Non-pigmented ciliary epithelial cell (primary cell): ENCODE results near the gene RAB3B.

Experiments used
- DNase-seq: peaks from one replicate; pipeline ENCODE4 v3.0.0-alpha.2; 2010; ENCODE audit warnings: low read depth

Gene RAB3B

DNA sequence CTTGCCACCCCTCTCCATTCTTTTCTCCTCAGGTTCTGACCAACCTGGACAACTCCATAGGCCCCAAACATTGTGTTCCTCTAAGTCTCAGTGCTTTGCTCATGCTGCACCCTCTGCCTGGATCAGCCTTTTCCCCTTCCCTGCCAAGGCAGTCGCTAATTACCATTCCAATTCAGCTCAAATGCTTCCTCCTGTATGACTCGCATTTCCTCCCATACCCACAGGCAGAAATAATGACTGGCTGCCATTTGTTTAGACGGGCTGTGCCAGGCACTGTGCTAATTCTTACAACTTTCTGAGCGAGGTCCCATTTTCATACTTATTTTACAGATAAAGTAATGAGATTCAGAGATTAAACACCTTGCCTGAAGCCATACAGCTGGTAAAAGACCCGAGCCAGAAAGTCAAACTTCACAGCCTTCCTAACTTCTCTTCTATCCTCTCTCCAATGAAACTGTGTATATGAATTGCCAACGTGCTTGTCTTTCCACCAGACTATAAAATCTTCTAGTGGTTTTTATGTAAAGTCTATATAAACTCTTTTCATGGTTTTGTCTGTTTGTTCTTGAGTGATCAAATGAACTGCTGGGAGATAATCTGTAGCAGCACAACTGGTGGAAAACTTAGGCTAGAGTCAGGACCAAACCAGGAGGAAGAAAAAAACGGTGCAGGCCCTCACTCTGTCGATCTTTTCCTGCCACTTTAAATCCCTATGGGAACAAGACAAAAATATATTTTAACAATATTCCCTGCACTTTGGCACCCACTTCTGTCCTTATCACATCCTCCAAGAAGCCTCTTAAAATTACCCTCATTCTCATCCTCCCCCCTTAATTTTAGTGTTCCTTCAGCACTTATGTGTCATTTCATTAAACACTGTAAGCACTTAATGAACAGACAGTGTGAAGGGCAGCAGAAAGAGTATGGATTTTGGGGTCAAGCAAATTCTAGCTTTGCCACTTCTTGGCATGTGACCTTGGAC, 33.7 kb downstream of the RAB3B start:
- DNase-seq: no peak

DNA sequence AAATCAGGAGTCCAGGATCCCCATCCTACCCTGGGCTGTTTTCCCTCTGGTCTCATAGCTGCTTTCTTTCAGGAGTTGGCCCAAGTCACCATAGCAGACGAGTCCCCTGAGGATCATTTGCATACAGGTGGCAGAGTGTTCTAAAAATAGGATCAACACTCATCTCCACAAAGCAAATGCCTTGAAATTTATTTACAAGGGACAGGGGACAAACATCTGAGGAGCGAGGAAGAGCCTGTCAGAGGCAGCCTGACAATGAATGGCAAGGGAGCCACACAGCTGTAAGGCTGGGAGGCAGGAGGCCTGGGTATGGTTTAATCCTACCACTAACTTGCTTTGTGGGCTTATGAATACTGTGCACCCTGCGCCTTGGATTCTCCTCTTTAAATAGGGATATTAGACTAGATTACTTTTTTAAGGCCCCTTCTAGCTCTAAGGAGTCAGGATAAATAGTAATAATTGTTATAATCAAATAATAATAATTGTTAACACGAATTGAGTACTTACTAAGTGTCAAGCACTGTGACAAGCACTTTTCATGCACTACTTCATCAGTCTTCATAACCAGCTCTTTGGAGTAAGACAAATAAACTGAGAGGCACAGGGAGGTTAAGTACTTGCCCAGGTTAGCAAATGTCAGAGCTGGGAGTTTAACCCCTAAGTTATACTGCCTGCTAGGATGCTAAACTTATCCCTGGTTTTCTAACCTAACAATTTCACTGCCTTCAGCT, 34.5 kb downstream of the RAB3B start:
- no peak for DNase-seq

DNA sequence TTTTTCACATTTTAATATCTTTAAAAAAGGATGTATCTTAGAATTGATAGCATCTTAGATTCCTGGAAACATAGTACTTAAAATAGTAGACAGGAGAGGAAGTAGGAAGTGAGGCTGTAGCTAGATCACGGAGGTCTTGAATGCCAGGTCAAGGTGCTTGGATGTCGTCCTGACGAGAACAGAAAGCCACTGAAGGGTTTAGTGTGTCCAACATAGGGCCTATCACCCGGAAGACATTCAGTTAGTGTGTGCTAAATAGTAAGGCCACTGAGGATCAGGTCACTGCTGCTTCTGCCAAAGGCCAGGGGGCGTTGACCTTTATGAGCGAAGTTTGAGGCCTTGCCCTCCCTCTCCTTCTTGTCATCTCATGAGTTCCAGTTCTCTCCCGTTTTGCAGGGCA, 35.7 kb downstream of the RAB3B start:
- no peak for DNase-seq

DNA sequence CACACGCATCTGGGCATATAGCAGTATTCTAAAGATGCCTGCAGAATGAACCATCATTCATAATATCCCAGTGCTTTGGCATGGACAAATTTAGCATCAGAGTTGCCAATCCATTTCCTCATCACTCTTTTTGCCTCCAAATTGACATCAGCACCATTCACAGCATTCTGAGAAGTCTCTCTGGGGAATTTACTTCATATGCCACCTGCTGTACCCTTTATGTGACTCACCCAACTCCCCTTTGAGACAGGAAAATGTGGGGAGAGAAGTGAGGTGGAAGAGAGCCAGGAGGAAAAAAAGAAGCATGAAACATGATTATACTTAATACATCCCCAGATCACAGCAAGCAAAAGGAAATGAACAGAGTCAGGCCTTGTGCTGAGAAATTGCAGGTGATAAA, 37.4 kb downstream of the RAB3B start:
- no peak for DNase-seq

DNA sequence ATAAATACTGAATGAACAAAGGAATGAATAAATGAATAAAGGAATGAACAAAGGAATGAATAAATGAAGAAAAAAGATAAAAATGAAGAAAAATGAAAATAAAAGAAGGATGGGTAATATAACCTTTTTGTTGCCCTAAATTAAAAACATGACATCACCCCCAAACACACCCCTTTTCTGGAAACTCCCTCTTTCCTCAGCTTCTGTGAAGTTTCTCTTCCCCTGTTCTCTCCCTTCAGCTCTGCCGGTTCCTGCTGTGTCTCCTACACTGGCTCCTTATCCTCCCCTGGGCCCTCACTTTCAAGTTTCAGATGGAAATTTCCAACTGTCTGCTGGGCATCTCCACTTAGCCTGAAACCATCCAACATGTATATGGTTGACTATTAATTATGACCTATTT, 37.9 kb downstream of the RAB3B start:
- no peak for DNase-seq

- DNase-seq: no peak
Measured at GRCh38 chr1:51950701-51951100, 39.8 kb downstream of the RAB3B start.

DNA sequence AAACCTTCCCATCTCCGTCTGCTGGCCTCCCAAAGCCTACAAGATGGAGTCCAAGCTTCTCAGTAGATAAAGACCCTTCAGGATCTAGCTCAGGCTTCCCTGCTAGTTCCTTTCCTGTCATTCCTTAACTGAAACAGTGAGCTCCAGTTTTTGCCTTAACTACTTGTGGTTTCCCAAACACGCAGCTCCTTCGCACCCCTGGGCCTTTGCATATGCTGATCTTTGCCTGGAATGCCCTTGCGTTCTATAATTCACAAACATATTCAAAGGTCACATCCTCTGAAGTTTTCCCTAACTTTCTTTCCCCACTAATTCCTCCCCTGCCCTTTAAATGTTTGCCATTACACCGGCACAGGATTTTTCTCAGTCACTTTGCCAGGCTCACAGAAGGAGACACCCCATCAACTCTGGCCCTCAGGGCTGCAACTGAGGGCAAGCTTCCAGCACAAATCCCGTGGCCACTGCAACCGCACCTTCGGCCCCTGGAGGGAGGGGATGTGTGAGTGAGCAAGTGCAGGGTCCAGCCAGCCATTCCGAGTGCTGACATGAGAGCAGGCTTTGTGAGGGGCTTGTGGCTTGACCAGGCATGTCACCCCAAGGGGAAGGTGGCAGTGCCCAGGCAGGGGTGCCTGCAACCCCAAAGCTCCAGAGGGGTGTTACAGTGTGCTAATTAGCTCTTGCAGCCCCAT, 41.3 kb downstream of the RAB3B start:
- DNase-seq: no peak

GRCh38 chr1:51948491-51948915, 42.0 kb downstream of the RAB3B start:
- DNase-seq: no peak

- no peak for DNase-seq
Measured at GRCh38 chr1:51946300-51946699, 44.2 kb downstream of the RAB3B start.

DNA sequence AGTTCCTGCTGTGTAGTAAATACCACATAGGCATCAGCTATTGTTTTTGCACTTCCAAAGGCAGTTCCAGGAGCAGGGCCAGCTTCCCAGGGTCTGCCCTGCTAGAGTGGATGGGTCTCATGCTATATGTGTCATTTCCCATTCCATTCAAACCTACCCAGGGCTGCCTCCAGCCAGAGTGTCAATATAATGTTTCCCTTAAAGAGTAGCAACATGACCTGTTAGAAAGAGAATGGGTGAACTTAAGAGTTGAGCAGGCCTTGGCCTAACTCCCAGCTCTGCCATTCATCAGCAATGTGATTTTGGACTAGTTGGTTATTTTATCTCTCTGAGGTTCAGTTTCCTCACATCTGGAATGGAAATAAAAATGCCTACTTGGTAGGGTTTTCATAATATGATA, 44.9 kb downstream of the RAB3B start:
- no peak for DNase-seq

GRCh38 chr1:51942281-51942680, 48.2 kb downstream of the RAB3B start:
- DNase-seq: no peak

DNA sequence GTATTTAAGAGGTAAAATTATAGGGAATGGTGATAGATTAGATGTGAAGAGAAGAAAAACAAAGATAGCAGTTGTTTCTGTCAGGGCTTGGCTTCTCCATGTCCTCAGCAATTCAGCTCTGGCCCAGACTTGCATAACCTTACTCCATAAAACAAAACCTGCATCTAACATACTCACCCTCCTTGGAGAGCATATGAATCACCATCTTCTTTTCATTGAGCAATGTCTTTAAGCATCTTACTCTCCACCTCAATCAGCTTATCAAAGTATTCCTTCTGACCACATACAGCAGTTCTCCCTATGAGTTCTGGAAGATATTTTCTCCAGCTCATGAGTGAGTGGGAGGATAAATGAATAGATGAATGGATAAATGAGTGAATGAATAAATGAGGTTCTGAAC, 49.0 kb downstream of the RAB3B start:
- DNase-seq: no peak

DNA sequence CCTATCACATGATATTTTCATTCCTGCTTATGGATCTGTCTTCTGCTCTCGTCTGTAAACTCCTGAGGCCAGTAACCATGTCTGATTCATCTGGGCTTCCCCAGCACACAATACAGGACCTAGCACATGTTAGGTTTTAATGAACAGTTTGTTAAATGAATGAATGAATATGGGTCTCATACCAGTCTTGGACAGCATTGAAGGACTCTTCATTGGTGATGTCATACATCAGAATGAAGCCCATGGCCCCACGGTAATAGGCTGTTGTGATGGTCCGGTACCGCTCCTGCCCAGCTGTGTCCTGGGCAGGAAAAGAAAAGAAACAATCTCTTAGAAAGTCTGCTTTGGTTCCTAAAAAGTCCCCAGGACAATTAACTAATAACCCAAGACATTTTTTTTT, 53.4 kb downstream of the RAB3B start:
- no peak for DNase-seq

DNA sequence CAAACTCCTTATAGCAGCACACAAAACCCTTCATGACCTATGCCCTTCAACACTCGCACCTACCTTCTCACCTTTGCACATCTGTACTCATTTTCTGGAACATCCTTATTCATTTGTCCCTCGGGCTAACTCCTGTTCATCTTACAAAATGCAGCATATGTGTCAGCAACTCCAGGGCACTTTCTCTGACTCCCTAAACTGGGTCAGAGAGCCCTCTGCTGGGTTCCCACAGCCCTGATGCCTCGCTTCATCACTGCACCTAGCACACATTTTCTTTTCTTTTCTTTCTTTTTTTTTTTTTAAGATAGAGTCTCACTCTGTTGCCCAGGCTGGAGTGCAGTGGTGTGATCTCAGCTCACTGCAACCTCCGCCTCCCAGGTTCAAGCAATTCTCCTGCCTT, 54.0 kb downstream of the RAB3B start:
- no peak for DNase-seq

- no peak for DNase-seq
Measured at GRCh38 chr1:51933344-51933743, 57.2 kb downstream of the RAB3B start.

GRCh38 chr1:51930329-51930728, 60.2 kb downstream of the RAB3B start:
- DNase-seq: no peak

GRCh38 chr1:51928896-51929295, 61.6 kb downstream of the RAB3B start:
- no peak for DNase-seq

GRCh38 chr1:51927029-51927428, 63.5 kb downstream of the RAB3B start:
- no peak for DNase-seq

DNA sequence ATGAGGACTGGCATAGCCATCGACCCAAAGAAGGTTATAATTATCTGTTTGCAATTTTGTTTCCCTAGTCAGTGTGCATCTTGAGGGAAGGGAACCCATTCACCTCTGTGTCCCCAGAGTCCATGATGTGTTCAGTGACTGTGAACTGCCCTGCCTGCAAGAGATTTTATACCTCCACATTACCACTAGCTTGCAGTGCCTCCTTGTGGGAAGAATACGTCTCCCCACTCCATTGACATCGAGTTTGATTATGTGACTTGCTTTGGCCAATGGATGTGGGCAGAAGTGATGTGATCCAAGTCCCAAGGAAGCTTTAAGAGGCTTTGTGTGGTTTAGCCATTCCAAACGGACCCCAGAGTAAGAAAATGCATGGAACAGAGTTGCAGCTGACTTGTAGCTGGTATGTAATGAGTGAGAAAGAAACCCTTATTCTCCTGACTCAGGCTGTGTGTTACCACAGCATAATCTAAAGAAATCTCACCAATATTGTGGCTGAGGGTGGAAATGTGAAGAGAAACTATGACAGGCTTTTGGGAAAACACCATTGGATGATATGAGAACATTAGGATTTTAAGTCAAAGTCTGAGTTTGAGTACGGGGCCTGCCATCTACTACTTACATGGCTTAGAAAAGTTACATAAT, 64.2 kb downstream of the RAB3B start:
- no peak for DNase-seq

- no peak for DNase-seq
Measured at GRCh38 chr1:51924455-51924854, 66.0 kb downstream of the RAB3B start.

- DNase-seq: no peak
Measured at GRCh38 chr1:51922040-51922439, 68.5 kb downstream of the RAB3B start.

- DNase-seq: no peak
Measured at GRCh38 chr1:51920130-51920529, 70.4 kb downstream of the RAB3B start.
